Endothelial cell of umbilical vein (primary cell): ENCODE data around the gene DMAC2L. TPM values are rescaled to one million over a fixed set of nuclear protein-coding genes. Genes with fewer than 3 reads are reported as not detected.

Experiments used
- BruUV-seq: library from RNA; stranded (reverse); fragments of 400-500 nt; replicated peaks from 2 replicates; lab custom pipeline; 2021; lab: Mats Ljungman, UMichigan
- CTCF ChIA-PET: fragments of 300-600, 350-600 bp; sonication (Branson Sonifier 250); formaldehyde crosslinking; loops from one replicate; lab custom pipeline; 2021; ENCODE audit warnings: antibody characterized with exemption, inconsistent platforms; lab: Charles Lee
- POLR2A ChIA-PET: fragments of 300-600, 350-600 bp; sonication (Branson Sonifier 250); formaldehyde crosslinking; loops from one replicate; lab custom pipeline; 2021; ENCODE audit warnings: antibody characterized with exemption, inconsistent platforms; lab: Charles Lee
- DNase-seq: peaks from one replicate; pipeline ENCODE4 v3.0.0-alpha.2; 2011; ENCODE audit warnings: low read depth, low spot score
- FAIRE-seq: peaks from 2 replicates; lab custom pipeline; 2011; peaks lifted over from hg19 to GRCh38; lab: Jason Lieb, UNC
- H2AFZ ChIP-seq: 2 replicates; pipeline ENCODE4 v1.6.0; 2012; ENCODE audit warnings: low read depth, low read length, control low read depth, inconsistent platforms
- H3K27ac ChIP-seq: 2 replicates; pipeline ENCODE4 v1.5.1; 2011; ENCODE audit warnings: low read depth, mild to moderate bottlenecking, control low read depth, low read length, moderate library complexity; ENCODE audit not compliant: insufficient read depth
- H3K27me3 ChIP-seq, 2 experiments: 2 replicates each; pipeline versions ENCODE4 v1.6.0 to v1.6.1; 2011; ENCODE audit warnings: low read length in 2 of 2, mixed read lengths in 1 of 2; ENCODE audit not compliant: control insufficient read depth in 2 of 2, insufficient read depth in 2 of 2
- H3K36me3 ChIP-seq, 2 experiments: 2 replicates in 1 of 2; 3 replicates in 1 of 2; pipeline ENCODE4 v1.5.1; 2011; ENCODE audit warnings: low read length in 2 of 2, mild to moderate bottlenecking in 1 of 2, moderate library complexity in 1 of 2; ENCODE audit not compliant: control insufficient read depth in 2 of 2, insufficient read depth in 2 of 2; ENCODE audit errors: extremely low read depth in 1 of 2
- H3K4me1 ChIP-seq: 3 replicates; pipeline ENCODE4 v1.5.1; 2011; ENCODE audit warnings: mild to moderate bottlenecking, low read length; ENCODE audit not compliant: control insufficient read depth, insufficient read depth; ENCODE audit errors: extremely low read depth
- H3K4me2 ChIP-seq: 2 replicates; pipeline ENCODE4 v1.6.1; 2011; ENCODE audit warnings: low read length, control low read depth, mixed read lengths; ENCODE audit not compliant: insufficient read depth
- H3K4me3 ChIP-seq, 3 experiments: fragments of 200-600 bp in 1 of 3; sonication (generic), shearing (Covaris generic) in 1 of 3; replicated peaks in 1 of 3; 2 replicates each; pipeline ENCODE4 v1.5.1; 2011 to 2016; ENCODE audit warnings: control low read depth in 3 of 3, low read length in 3 of 3, mild to moderate bottlenecking in 2 of 3, inconsistent platforms in 1 of 3, low read depth in 1 of 3, moderate library complexity in 1 of 3; ENCODE audit not compliant: insufficient read depth in 1 of 3
- H3K79me2 ChIP-seq: 2 replicates; pipeline ENCODE4 v1.6.0; 2012; ENCODE audit warnings: low read length, inconsistent platforms; ENCODE audit not compliant: control insufficient read depth, insufficient read depth
- H3K9ac ChIP-seq: replicated peaks from 2 replicates; pipeline ENCODE3; 2011; ENCODE audit warnings: low read length, control low read depth; ENCODE audit not compliant: insufficient read depth; ENCODE audit errors: extremely low read depth
- H3K9me1 ChIP-seq: replicated peaks from 3 replicates; pipeline ENCODE4 v1.6.0; 2011; ENCODE audit warnings: mild to moderate bottlenecking, low read length; ENCODE audit not compliant: control insufficient read depth, insufficient read depth; ENCODE audit errors: extremely low read depth
- H3K9me3 ChIP-seq: replicated peaks from 2 replicates; pipeline ENCODE4 v1.5.1; 2012; ENCODE audit warnings: low read length, inconsistent platforms; ENCODE audit not compliant: control insufficient read depth, insufficient read depth
- H4K20me1 ChIP-seq: replicated peaks from 2 replicates; pipeline ENCODE3; 2011; ENCODE audit warnings: mild to moderate bottlenecking, low read length; ENCODE audit not compliant: control insufficient read depth, insufficient read depth; ENCODE audit errors: extremely low read depth
- CTCF ChIP-seq, 2 donors: IDR thresholded peaks; 1 replicate in 1 of 2; 2 replicates in 1 of 2; pipeline ENCODE4 v1.5.1; 2011; ENCODE audit warnings: low read length in 2 of 2, mild to moderate bottlenecking in 2 of 2, moderate library complexity in 2 of 2, control low read depth in 1 of 2, inconsistent platforms in 1 of 2, low read depth in 1 of 2; ENCODE audit not compliant: insufficient read depth in 1 of 2; ENCODE audit errors: extremely low read depth in 1 of 2
- EZH2 ChIP-seq: IDR thresholded peaks from 2 replicates; pipeline ENCODE4 v1.6.1; 2012; ENCODE audit warnings: borderline replicate concordance, low read depth, mild to moderate bottlenecking, moderate library complexity, low read length, inconsistent platforms; ENCODE audit not compliant: severe bottlenecking
- FOS ChIP-seq: IDR thresholded peaks from 2 replicates; pipeline ENCODE4 v1.6.1; 2011; ENCODE audit warnings: mild to moderate bottlenecking, low read length, moderate library complexity, borderline replicate concordance; ENCODE audit not compliant: insufficient read depth
- GATA2 ChIP-seq: IDR thresholded peaks from 2 replicates; pipeline ENCODE4 v1.7.0; 2011; ENCODE audit warnings: low read depth, mild to moderate bottlenecking, moderate library complexity, mixed read lengths, low read length; ENCODE audit not compliant: insufficient read length, insufficient read depth
- JUN ChIP-seq: IDR thresholded peaks from 2 replicates; pipeline ENCODE4 v1.6.1; 2011; ENCODE audit warnings: borderline replicate concordance, low read depth; ENCODE audit not compliant: insufficient read length, insufficient read depth
- MYC ChIP-seq: IDR thresholded peaks from one replicate; pipeline ENCODE4 v1.6.1; 2011; ENCODE audit warnings: mild to moderate bottlenecking, low read depth, low read length
- POLR2A ChIP-seq: IDR thresholded peaks from 2 replicates; pipeline ENCODE4 v1.6.1; 2012; ENCODE audit warnings: low read depth, mild to moderate bottlenecking, control low read depth, low read length
- POLR2AphosphoS5 ChIP-seq: IDR thresholded peaks from 2 replicates; pipeline ENCODE4 v1.6.1; 2012; ENCODE audit warnings: low read depth, mild to moderate bottlenecking, control low read depth, low read length, moderate library complexity; ENCODE audit not compliant: insufficient read depth
- dilution Hi-C: fragments of 300-500 bp; cut with MboI; formaldehyde crosslinking; loops from one replicate; pipeline ENCODE4 v1.15.0; 2019; ENCODE audit warnings: low sequenced_read_pairs; ENCODE audit not compliant: extremely low pct_ligation_motif_present
- intact Hi-C: fragments of 100-400 bp; cut with micrococcal nuclease; formaldehyde crosslinking; loops from one replicate; pipeline ENCODE4 v1.10.0; 2022
- polyA plus RNA-seq, 4 experiments: library from polyadenylated mRNA; depleted of rRNA in 3 of 4; stranded (reverse) in 3 of 4; unstranded in 1 of 4; fragments of >200 nt; gene quantifications; 2 replicates each; pipeline versions ENCODE4 v1.2.1 to v1.2.3, GENCODE V29; 2011 to 2012; ENCODE audit warnings: missing spikeins in 1 of 4
- total RNA-seq: library from RNA; stranded (reverse); gene quantifications from 2 replicates; pipeline ENCODE4 v1.2.3, GENCODE V29; 2021
- TF ChIP-seq, protein P1 (sequence below): IDR thresholded peaks from 2 replicates; pipeline ENCODE4 v1.6.1; 2011; ENCODE audit not compliant: insufficient read depth, insufficient read length

The DMAC2L gene
- total and polyA plus RNA-seq, 2 donors (not counting 3 experiments of a cell fraction or from before 2014, with no cell fraction given), result 13.9 to 19.2 TPM

GRCh38 chr14:50340045-50340444 is 27.9 kb downstream of the DMAC2L start:
- dilution Hi-C loops, result no loop called here
- POLR2A ChIA-PET, result no interaction called here

More at GRCh38 chr14:50340045-50340444, 27.9 kb downstream of the DMAC2L start:
- no peak overlapping the region for H3K4me2 ChIP-seq
- FAIRE-seq (no peak), DNase-seq (no peak)
- H3K9me1 ChIP-seq, result no peaks in the 10 kb centered on the region
- H2AFZ ChIP-seq, result no peak overlapping the region
- no peaks in the 10 kb centered on the region for H3K36me3 ChIP-seq
- TF ChIP-seq MYC (no peak), FOS (no peak), GATA2 (no peak), POLR2AphosphoS5 (no peak), JUN (no peak), EZH2 (no peak), POLR2A (no peak), CTCF (IDR thresholded peaks at IDR 0.05; ENCODE audit: extremely low read depth in 1 of 2, insufficient read depth in 1 of 2, low read depth in 1 of 2, low read length in 2 of 2) (no peak)
- TF ChIP-seq, protein P1, sequence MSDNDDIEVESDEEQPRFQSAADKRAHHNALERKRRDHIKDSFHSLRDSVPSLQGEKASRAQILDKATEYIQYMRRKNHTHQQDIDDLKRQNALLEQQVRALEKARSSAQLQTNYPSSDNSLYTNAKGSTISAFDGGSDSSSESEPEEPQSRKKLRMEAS, result no peak
- no TSS peak for BruUV-seq
- no peaks in the 10 kb centered on the region for H3K9me3 ChIP-seq
- H3K4me3 ChIP-seq, result no peak overlapping the region
- H3K9ac ChIP-seq, result no peak overlapping the region
- no peak overlapping the region for H3K27ac ChIP-seq
- H3K27me3 ChIP-seq, result no peaks in the 10 kb centered on the region
- intact Hi-C loops, result no loop called here
- peaks cover 28% of the 10 kb centered on the region for H3K4me1 ChIP-seq
- CTCF ChIA-PET, result interaction anchor here (1.0 to 1.2 kb wide), 2 partner anchors 11 to 19 kb away, joined by 3 read pairs; no protein-coding TSS in a partner anchor
- H4K20me1 ChIP-seq, result no peaks in the 10 kb centered on the region
- H3K79me2 ChIP-seq, result no peaks in the 10 kb centered on the region
